ENCODE data around the gene ATP6V1F.

ATP6V1F gene

GRCh38 chr7:128876978-128877755 lies 14.5 kb downstream of the ATP6V1F start:
- Histone ChIP-seq H3K9me3 (ENCODE audit: control insufficient read depth in 1 of 2, low read length in 2 of 2) (no peaks in the 10 kb centered on the region), H3K9ac (ENCODE audit: low read depth in 1 of 2, low read length in 2 of 2) (no peak overlapping the region), H3K27me3 (ENCODE audit: control insufficient read depth in 1 of 2, insufficient read depth in 2 of 2, low read length in 2 of 2) (no peaks in the 10 kb centered on the region), H3K4me1 (ENCODE audit: control insufficient read depth in 1 of 2, insufficient read depth in 2 of 2, low read length in 2 of 2) (peaks cover 27 to 31% of the 10 kb centered on the region in 2 donors), H3K27ac (ENCODE audit: low read depth, low read length) (no peak overlapping the region), H3K4me3 (ENCODE audit: low read depth in 1 of 2, low read length in 2 of 2) (no peak overlapping the region), H3K36me3 (ENCODE audit: control insufficient read depth in 1 of 2, insufficient read depth in 2 of 2, low read length in 2 of 2) (no peaks in the 10 kb centered on the region)

DNA sequence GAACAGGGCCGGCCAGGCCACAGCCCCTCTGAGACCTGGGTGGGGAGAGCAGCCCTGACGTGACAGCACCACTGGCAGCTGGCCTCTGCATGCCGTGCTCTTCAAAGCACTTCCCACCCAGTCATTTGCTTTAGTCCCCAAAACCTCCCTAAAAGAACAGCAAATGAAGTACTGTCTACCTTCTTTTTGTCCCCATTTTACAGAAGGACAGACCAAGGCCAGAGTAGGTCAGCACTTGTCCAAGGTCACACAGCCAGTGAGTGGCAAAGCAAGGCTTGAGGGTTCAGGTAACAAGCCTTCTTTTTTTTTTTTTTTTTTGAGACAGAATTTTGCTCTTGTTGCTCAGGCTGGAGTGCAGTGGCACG lies 15.1 kb downstream of the ATP6V1F start:
- Histone ChIP-seq H3K4me1 (ENCODE audit: control insufficient read depth in 1 of 2, insufficient read depth in 2 of 2, low read length in 2 of 2) (peaks cover 27 to 29% of the 10 kb centered on the region in 2 donors), H3K27me3 (ENCODE audit: control insufficient read depth in 1 of 2, insufficient read depth in 2 of 2, low read length in 2 of 2) (no peaks in the 10 kb centered on the region), H3K9ac (ENCODE audit: low read depth in 1 of 2, low read length in 2 of 2) (no peak overlapping the region), H3K36me3 (ENCODE audit: control insufficient read depth in 1 of 2, insufficient read depth in 2 of 2, low read length in 2 of 2) (no peaks in the 10 kb centered on the region), H3K27ac (ENCODE audit: low read depth, low read length) (no peak overlapping the region), H3K9me3 (ENCODE audit: control insufficient read depth in 1 of 2, low read length in 2 of 2) (no peaks in the 10 kb centered on the region), H3K4me3 (ENCODE audit: low read depth in 1 of 2, low read length in 2 of 2) (no peak overlapping the region)

DNA sequence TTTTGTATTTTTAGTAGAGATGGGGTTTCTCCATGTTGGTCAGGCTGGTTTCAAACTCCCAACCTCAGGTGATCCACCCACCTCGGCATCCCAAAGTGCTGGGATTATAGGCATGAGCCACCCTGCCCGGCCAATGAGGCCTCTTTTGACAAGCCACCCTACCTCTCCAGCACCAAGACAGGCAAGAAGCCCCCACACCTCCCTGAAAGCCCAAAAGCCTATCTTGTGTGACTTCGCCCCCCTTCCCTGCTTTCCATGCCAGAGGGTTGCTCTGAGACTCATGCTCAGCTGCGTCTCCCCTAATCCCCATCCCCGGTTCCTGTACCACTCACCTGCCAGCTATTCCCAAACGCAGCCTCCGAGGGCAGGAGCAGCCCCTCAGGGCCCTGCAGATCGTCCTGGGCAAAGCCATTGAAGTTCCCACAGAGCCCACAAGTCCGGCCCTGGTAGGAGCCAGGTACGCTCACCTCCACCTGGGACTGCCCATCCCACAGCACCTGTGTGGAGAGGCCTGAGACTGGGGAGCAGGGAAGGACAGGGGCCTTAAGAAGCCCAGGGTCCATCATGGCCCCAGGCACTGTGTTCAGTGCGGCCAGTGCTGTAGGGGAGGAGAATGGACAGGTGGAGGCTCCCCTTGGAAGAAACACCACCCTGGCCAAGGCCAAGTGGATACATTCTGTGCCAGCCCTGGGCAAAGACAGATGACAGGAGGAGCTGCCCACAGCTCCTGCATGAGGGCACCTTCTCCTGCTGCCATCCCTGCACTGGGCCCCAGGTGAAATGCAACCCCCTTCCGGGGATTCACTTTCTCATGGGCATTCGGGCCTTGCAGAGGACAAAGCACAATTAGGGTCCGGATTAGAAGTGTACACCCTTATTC lies 15.8 kb downstream of the ATP6V1F start:
- peaks cover 22 to 27% of the 10 kb centered on the region in 2 donors for H3K4me1 ChIP-seq (ENCODE audit: control insufficient read depth in 1 of 2, insufficient read depth in 2 of 2, low read length in 2 of 2)
- H3K9me3 ChIP-seq (ENCODE audit: control insufficient read depth in 1 of 2, low read length in 2 of 2): no peaks in the 10 kb centered on the region

GRCh38 chr7:128879461-128879938 lies 16.8 kb downstream of the ATP6V1F start:
- Histone ChIP-seq H3K27ac (ENCODE audit: low read depth, low read length) (no peak overlapping the region), H3K9me3 (ENCODE audit: control insufficient read depth in 1 of 2, low read length in 2 of 2) (no peaks in the 10 kb centered on the region), H3K4me3 (ENCODE audit: low read depth in 1 of 2, low read length in 2 of 2) (no peak overlapping the region), H3K4me1 (ENCODE audit: control insufficient read depth in 1 of 2, insufficient read depth in 2 of 2, low read length in 2 of 2) (peaks cover 26 to 31% of the 10 kb centered on the region in 2 donors), H3K9ac (ENCODE audit: low read depth in 1 of 2, low read length in 2 of 2) (no peak overlapping the region), H3K36me3 (ENCODE audit: control insufficient read depth in 1 of 2, insufficient read depth in 2 of 2, low read length in 2 of 2) (no peaks in the 10 kb centered on the region), H3K27me3 (ENCODE audit: control insufficient read depth in 1 of 2, insufficient read depth in 2 of 2, low read length in 2 of 2) (no peaks in the 10 kb centered on the region)

More for the DNA sequence above, 15.8 kb downstream of the ATP6V1F start:
- Histone ChIP-seq H3K36me3 (ENCODE audit: control insufficient read depth in 1 of 2, insufficient read depth in 2 of 2, low read length in 2 of 2) (no peaks in the 10 kb centered on the region), H3K4me3 (ENCODE audit: low read depth in 1 of 2, low read length in 2 of 2) (no peak overlapping the region), H3K27ac (ENCODE audit: low read depth, low read length) (no peak overlapping the region), H3K27me3 (ENCODE audit: control insufficient read depth in 1 of 2, insufficient read depth in 2 of 2, low read length in 2 of 2) (no peaks in the 10 kb centered on the region), H3K9ac (ENCODE audit: low read depth in 1 of 2, low read length in 2 of 2) (no peak overlapping the region)

GRCh38 chr7:128879939-128880746 lies 17.5 kb downstream of the ATP6V1F start:
- no peak overlapping the region for H3K27ac ChIP-seq (ENCODE audit: low read depth, low read length)
- peaks cover 22 to 25% of the 10 kb centered on the region in 2 donors for H3K4me1 ChIP-seq (ENCODE audit: control insufficient read depth in 1 of 2, insufficient read depth in 2 of 2, low read length in 2 of 2)
- no peak overlapping the region for H3K9ac ChIP-seq (ENCODE audit: low read depth in 1 of 2, low read length in 2 of 2)
- H3K36me3 ChIP-seq (ENCODE audit: control insufficient read depth in 1 of 2, insufficient read depth in 2 of 2, low read length in 2 of 2): no peaks in the 10 kb centered on the region
- no peaks in the 10 kb centered on the region for H3K9me3 ChIP-seq (ENCODE audit: control insufficient read depth in 1 of 2, low read length in 2 of 2)
- H3K27me3 ChIP-seq (ENCODE audit: control insufficient read depth in 1 of 2, insufficient read depth in 2 of 2, low read length in 2 of 2): no peaks in the 10 kb centered on the region
- no peak overlapping the region for H3K4me3 ChIP-seq (ENCODE audit: low read depth in 1 of 2, low read length in 2 of 2)

DNA sequence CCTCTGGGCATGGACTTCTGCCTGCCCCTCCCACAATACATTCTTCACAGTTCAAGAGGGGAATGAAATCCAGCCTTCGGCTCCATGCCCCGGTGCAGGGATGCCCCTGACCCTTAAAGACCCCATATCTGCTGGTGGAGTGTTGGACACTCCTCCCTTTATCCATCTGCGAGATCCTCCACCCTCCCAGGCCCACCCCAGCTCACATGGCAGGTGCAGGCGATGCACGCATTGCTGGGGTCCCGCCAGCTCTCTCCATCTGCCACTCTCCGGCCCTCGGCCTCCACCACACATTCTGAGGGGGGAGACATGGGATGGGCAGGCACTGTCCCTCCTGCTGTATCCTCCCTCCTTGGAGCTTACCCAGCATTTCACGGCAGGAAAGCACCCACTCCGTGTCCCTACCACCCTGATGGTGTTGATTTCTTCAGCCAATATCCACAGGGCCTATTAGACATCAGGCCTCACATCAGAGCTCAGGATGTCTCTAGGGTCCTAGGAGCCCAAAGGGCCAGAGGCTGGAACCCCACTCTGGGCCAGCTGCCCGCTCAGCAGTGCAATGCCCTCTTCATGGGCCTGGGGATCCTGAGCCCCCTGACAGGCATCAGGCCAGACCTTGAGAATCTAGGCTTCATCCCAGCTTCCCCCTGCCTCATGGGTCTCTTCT lies 18.3 kb downstream of the ATP6V1F start:
- H3K4me3 ChIP-seq (ENCODE audit: low read depth in 1 of 2, low read length in 2 of 2): no peak overlapping the region
- peaks cover 18 to 21% of the 10 kb centered on the region in 2 donors for H3K4me1 ChIP-seq (ENCODE audit: control insufficient read depth in 1 of 2, insufficient read depth in 2 of 2, low read length in 2 of 2)
- no peaks in the 10 kb centered on the region for H3K27me3 ChIP-seq (ENCODE audit: control insufficient read depth in 1 of 2, insufficient read depth in 2 of 2, low read length in 2 of 2)
- H3K9me3 ChIP-seq (ENCODE audit: control insufficient read depth in 1 of 2, low read length in 2 of 2): no peaks in the 10 kb centered on the region
- no peaks in the 10 kb centered on the region for H3K36me3 ChIP-seq (ENCODE audit: control insufficient read depth in 1 of 2, insufficient read depth in 2 of 2, low read length in 2 of 2)
- H3K27ac ChIP-seq (ENCODE audit: low read depth, low read length): no peak overlapping the region
- no peak overlapping the region for H3K9ac ChIP-seq (ENCODE audit: low read depth in 1 of 2, low read length in 2 of 2)

- Histone ChIP-seq H3K36me3 (ENCODE audit: control insufficient read depth in 1 of 2, insufficient read depth in 2 of 2, low read length in 2 of 2) (no peaks in the 10 kb centered on the region), H3K9me3 (ENCODE audit: control insufficient read depth in 1 of 2, low read length in 2 of 2) (no peaks in the 10 kb centered on the region), H3K4me3 (ENCODE audit: low read depth in 1 of 2, low read length in 2 of 2) (no peak overlapping the region), H3K4me1 (ENCODE audit: control insufficient read depth in 1 of 2, insufficient read depth in 2 of 2, low read length in 2 of 2) (peaks cover 11 to 14% of the 10 kb centered on the region in 2 donors), H3K27me3 (ENCODE audit: control insufficient read depth in 1 of 2, insufficient read depth in 2 of 2, low read length in 2 of 2) (no peaks in the 10 kb centered on the region), H3K9ac (ENCODE audit: low read depth in 1 of 2, low read length in 2 of 2) (no peak overlapping the region), H3K27ac (ENCODE audit: low read depth, low read length) (no peak overlapping the region)
These were observed 18.9 kb downstream of the ATP6V1F start for GRCh38 chr7:128881458-128882125.

GRCh38 chr7:128882134-128882533 lies 19.5 kb downstream of the ATP6V1F start:
- no peaks in the 10 kb centered on the region for H3K9me3 ChIP-seq (ENCODE audit: control insufficient read depth in 1 of 2, low read length in 2 of 2)
- no peak overlapping the region for H3K27ac ChIP-seq (ENCODE audit: low read depth, low read length)
- H3K4me1 ChIP-seq (ENCODE audit: control insufficient read depth in 1 of 2, insufficient read depth in 2 of 2, low read length in 2 of 2): peaks cover 6 to 9% of the 10 kb centered on the region in 2 donors
- H3K36me3 ChIP-seq (ENCODE audit: control insufficient read depth in 1 of 2, insufficient read depth in 2 of 2, low read length in 2 of 2): no peaks in the 10 kb centered on the region
- H3K9ac ChIP-seq (ENCODE audit: low read depth in 1 of 2, low read length in 2 of 2): no peak overlapping the region
- no peak overlapping the region for H3K4me3 ChIP-seq (ENCODE audit: low read depth in 1 of 2, low read length in 2 of 2)
- H3K27me3 ChIP-seq (ENCODE audit: control insufficient read depth in 1 of 2, insufficient read depth in 2 of 2, low read length in 2 of 2): no peaks in the 10 kb centered on the region

Data from duodenal mucosa (tissue), 2 donors.